GM12891 (cell line): Measurements from ENCODE around the gene EBF3.

Source experiments
- DNase-seq: peaks from one replicate; pipeline ENCODE4 v3.0.0; 2011; ENCODE audit warnings: low spot score; ENCODE audit not compliant: insufficient read length
- FAIRE-seq: peaks from 2 replicates; lab custom pipeline; 2011; peaks lifted over from hg19 to GRCh38; lab: Jason Lieb, UNC
- PAX5 ChIP-seq: IDR thresholded peaks from 2 replicates; pipeline ENCODE4 v1.6.1; 2011; ENCODE audit warnings: low read length, moderate library complexity, mild to moderate bottlenecking; ENCODE audit not compliant: insufficient read depth, severe bottlenecking
- POLR2A ChIP-seq: IDR thresholded peaks from 2 replicates; pipeline ENCODE4 v1.6.1; 2011; ENCODE audit warnings: low read depth, low read length, control low read depth
- POLR2AphosphoS5 ChIP-seq: IDR thresholded peaks from 2 replicates; pipeline ENCODE4 v1.6.1; 2011; ENCODE audit warnings: low read depth, low read length, control low read depth
- POU2F2 ChIP-seq: IDR thresholded peaks from 2 replicates; pipeline ENCODE4 v1.6.1; 2011; ENCODE audit warnings: low read depth, mild to moderate bottlenecking, control low read depth, low read length, moderate library complexity
- SPI1 ChIP-seq: IDR thresholded peaks from 2 replicates; pipeline ENCODE4 v1.6.1; 2011; ENCODE audit warnings: low read depth, low read length, control low read depth
- TAF1 ChIP-seq: IDR thresholded peaks from 2 replicates; pipeline ENCODE4 v1.6.1; 2011; ENCODE audit warnings: low read depth, low read length, control low read depth

EBF3 gene

GRCh38 chr10:129945064-129945463 lies 19.0 kb downstream of the EBF3 start:
- no peak for TF ChIP-seq TAF1
- no peak for TF ChIP-seq POLR2A
- TF ChIP-seq PAX5 = no peak
- no peak for TF ChIP-seq POU2F2
- TF ChIP-seq POLR2AphosphoS5 = no peak
- no peak for TF ChIP-seq SPI1
- no peak for FAIRE-seq
- DNase-seq = no peak

GRCh38 chr10:129944456-129944855 lies 19.6 kb downstream of the EBF3 start:
- FAIRE-seq (no peak), DNase-seq (no peak)
- TF ChIP-seq SPI1 (no peak), TAF1 (no peak), POLR2AphosphoS5 (no peak), PAX5 (no peak), POU2F2 (no peak), POLR2A (no peak)

DNA sequence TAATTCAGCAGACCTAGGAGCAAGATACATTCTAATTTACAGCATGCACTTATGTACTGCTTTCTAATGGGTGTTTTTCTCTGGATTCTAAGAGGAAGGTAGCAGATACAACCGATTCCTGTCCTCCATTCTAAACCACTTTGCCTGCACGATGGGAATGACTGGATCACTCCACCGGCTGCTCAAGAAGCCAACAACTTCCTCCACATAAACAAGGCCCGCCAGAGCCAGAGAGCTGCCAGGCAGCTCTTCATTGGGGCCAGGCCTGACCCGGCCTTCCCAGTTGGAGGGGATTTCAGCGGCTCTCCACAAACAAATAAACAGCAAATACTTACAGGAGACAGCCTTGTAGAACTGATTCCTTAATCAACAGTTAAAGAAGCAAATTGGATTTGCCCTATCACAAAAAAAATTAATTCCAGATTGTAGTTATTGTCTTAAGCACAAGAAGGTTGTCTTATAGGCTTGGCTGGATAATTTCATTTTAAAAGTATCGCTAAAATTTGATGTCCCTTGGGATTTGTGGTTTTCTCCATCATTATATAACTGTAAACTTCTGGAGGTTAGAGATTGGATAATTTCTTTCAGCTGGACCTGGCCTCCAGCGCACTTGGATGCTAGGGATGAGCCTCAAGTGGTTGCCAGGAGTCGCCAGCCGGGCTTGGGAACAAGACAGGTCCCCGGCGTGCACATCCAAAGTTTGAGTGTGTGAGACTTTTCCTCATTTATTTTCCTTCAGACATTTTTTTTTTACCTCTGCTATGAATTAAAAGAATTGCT lies 20.9 kb downstream of the EBF3 start:
- FAIRE-seq (no peak), DNase-seq (no peak)
- TF ChIP-seq SPI1 = no peak
- no peak for TF ChIP-seq PAX5
- no peak for TF ChIP-seq POLR2AphosphoS5
- TF ChIP-seq POLR2A = no peak
- TF ChIP-seq TAF1 = no peak

GRCh38 chr10:129942391-129942790 lies 21.7 kb downstream of the EBF3 start:
- FAIRE-seq = no peak
- TF ChIP-seq PAX5 (no peak), TAF1 (no peak), POLR2A (no peak), SPI1 (no peak), POU2F2 (no peak), POLR2AphosphoS5 (no peak)
- DNase-seq = no peak

DNA sequence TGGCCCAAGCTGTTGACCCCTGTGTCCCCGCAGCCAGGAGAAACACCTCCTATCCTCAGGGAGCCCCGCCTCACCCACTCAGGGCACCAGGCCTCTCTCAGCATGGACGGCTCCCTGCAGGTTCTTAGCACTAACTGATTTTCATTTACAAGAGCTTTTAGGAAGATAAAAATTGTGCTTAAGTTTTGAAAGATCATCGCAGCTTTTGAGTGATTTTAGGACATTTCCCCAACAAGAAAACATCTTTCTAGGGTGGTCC lies 22.1 kb downstream of the EBF3 start:
- DNase-seq = no peak
- TF ChIP-seq POLR2A (no peak), TAF1 (no peak), SPI1 (no peak), POU2F2 (no peak), PAX5 (no peak), POLR2AphosphoS5 (no peak)
- no peak for FAIRE-seq

DNA sequence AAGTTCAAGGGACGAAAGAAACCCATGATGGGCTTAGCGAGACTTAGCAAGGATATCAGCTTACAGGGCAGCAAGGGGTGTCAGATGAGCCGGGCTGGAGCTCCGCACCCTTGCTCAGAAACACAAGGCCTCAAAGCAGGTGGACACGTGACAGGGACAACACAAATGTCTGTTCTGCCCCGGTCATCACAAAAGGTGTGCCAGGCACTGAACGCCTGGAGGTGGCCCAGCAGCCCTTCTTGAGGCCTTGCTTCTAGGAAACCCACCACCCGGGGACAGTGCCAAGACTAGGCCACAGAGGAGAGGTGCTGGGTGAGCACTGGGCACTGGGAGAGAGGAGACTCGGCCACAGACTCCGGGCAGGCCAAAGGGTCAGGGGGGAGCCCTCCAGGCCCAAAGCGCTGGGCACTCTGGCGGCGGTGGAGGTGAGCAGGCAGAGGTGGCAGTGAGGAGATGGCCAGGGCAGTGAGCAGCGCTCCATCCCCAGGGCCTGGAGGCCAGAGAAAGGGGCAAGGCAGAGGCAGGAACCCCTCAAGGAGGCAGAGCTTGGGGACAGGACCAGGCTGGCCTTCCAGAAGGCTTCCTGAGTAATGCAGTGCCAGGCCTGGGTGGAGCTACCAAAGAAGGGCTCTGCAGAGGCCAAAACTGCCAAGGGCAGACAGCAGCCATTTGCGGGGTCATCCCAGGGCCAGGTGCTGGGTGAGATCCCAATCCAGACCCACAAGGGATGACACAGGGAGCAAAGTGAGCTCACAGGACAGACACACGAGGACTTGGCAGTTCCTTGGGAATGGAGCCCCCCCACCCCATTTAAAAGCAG lies 22.7 kb downstream of the EBF3 start:
- TF ChIP-seq SPI1 = no peak
- no peak for TF ChIP-seq POLR2AphosphoS5
- no peak for TF ChIP-seq POU2F2
- no peak for TF ChIP-seq TAF1
- no peak for TF ChIP-seq POLR2A
- TF ChIP-seq PAX5 = no peak
- DNase-seq (no peak), FAIRE-seq (no peak)

GRCh38 chr10:129940617-129941198 lies 23.4 kb downstream of the EBF3 start:
- no peak for DNase-seq
- TF ChIP-seq POLR2AphosphoS5 (no peak), PAX5 (no peak), POLR2A (no peak), TAF1 (no peak), SPI1 (no peak), POU2F2 (no peak)
- FAIRE-seq = no peak

GRCh38 chr10:129939416-129940275 lies 24.4 kb downstream of the EBF3 start:
- TF ChIP-seq SPI1 (no peak), POLR2AphosphoS5 (no peak), TAF1 (no peak), POU2F2 (no peak), POLR2A (no peak), PAX5 (no peak)
- DNase-seq (no peak), FAIRE-seq (no peak)
